ENCODE results near the gene EML1. TPM values are rescaled to one million over a fixed set of nuclear protein-coding genes. Genes with fewer than 3 reads are reported as not detected.

EML1 gene
- total and polyA plus RNA-seq, 7 donors: 3.1 to 40.4 (median 7.5) TPM

- no peak overlapping the region for H3K27ac ChIP-seq
- DNase-seq: no peak
- H3K9me3 ChIP-seq: no peaks in the 10 kb centered on the region
- H3K4me1 ChIP-seq: peaks cover 19% of the 10 kb centered on the region
- no peak for ATAC-seq
- intact Hi-C loops (cut with DNase I): no loop called here
- H3K4me3 ChIP-seq: no peak overlapping the region
- TF ChIP-seq, protein P1, sequence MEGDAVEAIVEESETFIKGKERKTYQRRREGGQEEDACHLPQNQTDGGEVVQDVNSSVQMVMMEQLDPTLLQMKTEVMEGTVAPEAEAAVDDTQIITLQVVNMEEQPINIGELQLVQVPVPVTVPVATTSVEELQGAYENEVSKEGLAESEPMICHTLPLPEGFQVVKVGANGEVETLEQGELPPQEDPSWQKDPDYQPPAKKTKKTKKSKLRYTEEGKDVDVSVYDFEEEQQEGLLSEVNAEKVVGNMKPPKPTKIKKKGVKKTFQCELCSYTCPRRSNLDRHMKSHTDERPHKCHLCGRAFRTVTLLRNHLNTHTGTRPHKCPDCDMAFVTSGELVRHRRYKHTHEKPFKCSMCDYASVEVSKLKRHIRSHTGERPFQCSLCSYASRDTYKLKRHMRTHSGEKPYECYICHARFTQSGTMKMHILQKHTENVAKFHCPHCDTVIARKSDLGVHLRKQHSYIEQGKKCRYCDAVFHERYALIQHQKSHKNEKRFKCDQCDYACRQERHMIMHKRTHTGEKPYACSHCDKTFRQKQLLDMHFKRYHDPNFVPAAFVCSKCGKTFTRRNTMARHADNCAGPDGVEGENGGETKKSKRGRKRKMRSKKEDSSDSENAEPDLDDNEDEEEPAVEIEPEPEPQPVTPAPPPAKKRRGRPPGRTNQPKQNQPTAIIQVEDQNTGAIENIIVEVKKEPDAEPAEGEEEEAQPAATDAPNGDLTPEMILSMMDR (IDR thresholded peaks at IDR 0.05): no peak
- H3K27me3 ChIP-seq (ENCODE audit: insufficient read depth in 3 of 3, low read length in 2 of 3): no peaks in the 10 kb centered on the region
- H3K36me3 ChIP-seq (ENCODE audit: insufficient read depth in 1 of 2, low read depth in 1 of 2): peaks cover 0 to 13% of the 10 kb centered on the region in 2 donors
Observed at GRCh38 chr14:99855271-99855670, 62.1 kb downstream of the EML1 start.

GRCh38 chr14:99857551-99857950 is 64.3 kb downstream of the EML1 start:
- H3K9me3 ChIP-seq: no peaks in the 10 kb centered on the region
- H3K4me3 ChIP-seq: no peak overlapping the region
- peaks cover 16% of the 10 kb centered on the region for H3K4me1 ChIP-seq
- TF ChIP-seq, protein P1 (IDR thresholded peaks at IDR 0.05): no peak
- no peak for ATAC-seq
- H3K36me3 ChIP-seq (ENCODE audit: insufficient read depth in 1 of 2, low read depth in 1 of 2): no peaks in the 10 kb centered on the region
- WGBS, 3 donors: 97 to 98% (median 98%) methylated on average over 1 of the region's 1 CpG
- intact Hi-C loops (cut with DNase I): no loop called here
- H3K27ac ChIP-seq: no peak overlapping the region
- DNase-seq: no peak
- no peaks in the 10 kb centered on the region for H3K27me3 ChIP-seq (ENCODE audit: insufficient read depth in 3 of 3, low read length in 2 of 3)

DNA sequence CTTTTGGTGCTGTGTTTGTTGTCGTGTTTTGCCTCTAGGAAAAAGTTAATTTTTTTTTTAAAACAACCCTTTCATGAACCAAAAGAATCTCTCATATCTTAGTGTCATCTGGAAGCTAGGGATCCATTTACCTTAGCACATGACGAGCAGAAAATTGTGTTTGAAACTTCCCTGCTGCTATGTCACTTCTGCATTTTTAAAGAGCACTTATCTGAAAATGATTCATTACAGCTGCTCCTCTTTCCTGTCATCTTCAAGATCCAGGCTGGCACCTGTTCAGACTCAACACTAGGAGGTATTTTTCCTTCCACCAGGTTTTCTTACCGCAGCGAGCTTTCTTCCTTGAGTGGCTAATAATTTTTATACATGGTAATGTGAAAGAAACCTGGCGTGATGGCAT is 67.0 kb downstream of the EML1 start:
- H3K4me3 ChIP-seq: no peak overlapping the region

DNA sequence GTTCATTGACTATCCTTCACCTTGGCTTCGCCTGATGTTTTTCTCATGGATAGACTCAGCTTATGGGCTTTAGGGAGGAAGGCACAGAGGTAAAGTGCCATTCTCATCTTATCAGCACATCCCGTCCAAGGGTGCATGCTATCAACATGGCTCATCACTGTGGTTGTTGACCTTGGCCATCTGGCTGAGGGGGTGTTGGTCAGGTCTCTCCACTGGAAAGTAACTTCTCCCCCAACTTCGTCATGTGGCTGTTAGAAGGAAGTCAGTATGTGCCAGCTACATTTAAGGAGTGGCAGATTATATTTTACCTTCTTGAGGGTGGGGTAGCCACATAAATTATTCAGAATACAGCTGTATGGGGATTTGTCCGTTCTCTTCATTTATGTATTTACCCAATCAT is 68.9 kb downstream of the EML1 start:
- 92 to 94% (median 93%) methylated on average over 4 of the region's 4 CpGs for WGBS, 3 donors

More for the DNA sequence above, 67.0 kb downstream of the EML1 start:
- no peaks in the 10 kb centered on the region for H3K9me3 ChIP-seq
- no peaks in the 10 kb centered on the region for H3K36me3 ChIP-seq (ENCODE audit: insufficient read depth in 1 of 2, low read depth in 1 of 2)
- 80 to 84% (median 82%) methylated on average over 5 of the region's 5 CpGs for WGBS, 3 donors
- H3K27ac ChIP-seq: no peak overlapping the region
- H3K27me3 ChIP-seq (ENCODE audit: insufficient read depth in 3 of 3, low read length in 2 of 3): no peaks in the 10 kb centered on the region
- peaks cover 1% of the 10 kb centered on the region for H3K4me1 ChIP-seq
- DNase-seq (no peak), ATAC-seq (no peak)
- intact Hi-C loops (cut with DNase I): no loop called here
- TF ChIP-seq, protein P1 (IDR thresholded peaks at IDR 0.05): no peak

GRCh38 chr14:99863059-99863458 is 69.8 kb downstream of the EML1 start:
- peaks cover 7% of the 10 kb centered on the region for H3K4me1 ChIP-seq
- no peak overlapping the region for H3K27ac ChIP-seq
- DNase-seq (no peak), ATAC-seq (no peak)
- TF ChIP-seq, protein P1 (IDR thresholded peaks at IDR 0.05): no peak
- no peaks in the 10 kb centered on the region for H3K36me3 ChIP-seq (ENCODE audit: insufficient read depth in 1 of 2, low read depth in 1 of 2)
- no peak overlapping the region for H3K4me3 ChIP-seq
- intact Hi-C loops (cut with DNase I): no loop called here
- H3K9me3 ChIP-seq: no peaks in the 10 kb centered on the region
- no peaks in the 10 kb centered on the region for H3K27me3 ChIP-seq (ENCODE audit: insufficient read depth in 3 of 3, low read length in 2 of 3)
- WGBS, 3 donors: 96 to 100% (median 98%) methylated on average over 2 of the region's 2 CpGs

More for the DNA sequence above, 68.9 kb downstream of the EML1 start:
- no peaks in the 10 kb centered on the region for H3K9me3 ChIP-seq
- TF ChIP-seq, protein P1 (IDR thresholded peaks at IDR 0.05): no peak
- DNase-seq (no peak), ATAC-seq (no peak)
- no peak overlapping the region for H3K4me3 ChIP-seq
- H3K36me3 ChIP-seq (ENCODE audit: insufficient read depth in 1 of 2, low read depth in 1 of 2): no peaks in the 10 kb centered on the region
- H3K27ac ChIP-seq: no peak overlapping the region
- H3K27me3 ChIP-seq (ENCODE audit: insufficient read depth in 3 of 3, low read length in 2 of 3): no peaks in the 10 kb centered on the region
- peaks cover 7% of the 10 kb centered on the region for H3K4me1 ChIP-seq
- intact Hi-C loops (cut with DNase I): no loop called here
